Fibroblast of lung (primary cell): ENCODE results near the gene GRIN3A. TPM values are rescaled to one million over a fixed set of nuclear protein-coding genes. Genes with fewer than 3 reads are reported as not detected.

Experiments used
- DNase-seq, 2 donors: peaks; one replicate each; pipeline versions ENCODE4 v3.0.0 to v3.0.0-alpha.2; 2010; ENCODE audit warnings: low read depth in 2 of 2
- H2AFZ ChIP-seq: 2 replicates; pipeline ENCODE4 v1.5.1; 2012; ENCODE audit warnings: low read length, control low read depth, inconsistent platforms
- H3K27ac ChIP-seq: 2 replicates; pipeline ENCODE4 v1.5.1; 2011; ENCODE audit warnings: low read length, control low read depth; ENCODE audit not compliant: insufficient read depth
- H3K27me3 ChIP-seq: 2 replicates; pipeline ENCODE4 v1.5.1; 2011; ENCODE audit warnings: mild to moderate bottlenecking, low read length; ENCODE audit not compliant: control insufficient read depth, insufficient read depth
- H3K36me3 ChIP-seq: 2 replicates; pipeline ENCODE4 v1.5.1; 2011; ENCODE audit warnings: low read length; ENCODE audit not compliant: control insufficient read depth, insufficient read depth
- H3K4me1 ChIP-seq: 2 replicates; pipeline ENCODE4 v1.5.1; 2011; ENCODE audit warnings: low read length; ENCODE audit not compliant: control insufficient read depth, insufficient read depth; ENCODE audit errors: extremely low read depth
- H3K4me2 ChIP-seq: 2 replicates; pipeline ENCODE4 v1.5.1; 2011; ENCODE audit warnings: low read length, control low read depth; ENCODE audit not compliant: insufficient read depth; ENCODE audit errors: extremely low read depth
- H3K4me3 ChIP-seq, 4 experiments: fragments of 200-600 bp in 1 of 4; sonication (generic) in 1 of 4; replicated peaks in 1 of 4; 2 replicates each; pipeline ENCODE4 v1.5.1; 2011 to 2016; ENCODE audit warnings: low read length in 4 of 4, low read depth in 3 of 4, mild to moderate bottlenecking in 3 of 4, control low read depth in 2 of 4, inconsistent platforms in 1 of 4, mixed read lengths in 1 of 4; ENCODE audit not compliant: insufficient read depth in 1 of 4; ENCODE audit errors: control extremely low read depth in 1 of 4
- H3K79me2 ChIP-seq: 2 replicates; pipeline ENCODE4 v1.5.1; 2012; ENCODE audit warnings: mild to moderate bottlenecking, low read length, inconsistent platforms; ENCODE audit not compliant: control insufficient read depth, insufficient read depth
- H3K9ac ChIP-seq: 2 replicates; pipeline ENCODE4 v1.5.1; 2011; ENCODE audit warnings: mild to moderate bottlenecking, low read length, control low read depth; ENCODE audit not compliant: insufficient read depth
- H3K9me3 ChIP-seq: 2 replicates; pipeline ENCODE4 v1.5.1; 2012; ENCODE audit warnings: low read depth, low read length; ENCODE audit not compliant: control insufficient read depth, insufficient read depth
- H4K20me1 ChIP-seq: 2 replicates; pipeline ENCODE4 v1.5.1; 2011; ENCODE audit warnings: low read length; ENCODE audit not compliant: control insufficient read depth, insufficient read depth; ENCODE audit errors: extremely low read depth
- EZH2 ChIP-seq: IDR thresholded peaks from 2 replicates; pipeline ENCODE4 v1.5.1; 2012; ENCODE audit warnings: low read length, control low read depth, mild to moderate bottlenecking; ENCODE audit errors: missing control alignments
- polyA plus RNA-seq, 2 donors: library from polyadenylated mRNA; depleted of rRNA in 1 of 2; stranded (reverse) in 1 of 2; unstranded in 1 of 2; fragments of >200 nt; gene quantifications; 2 replicates each; pipeline ENCODE4 v1.2.1, GENCODE V29; 2011 to 2012; ENCODE audit warnings: missing spikeins in 1 of 2
- total RNA-seq: library from RNA; depleted of rRNA; stranded (reverse); fragments of >200 nt; gene quantifications from 2 replicates; pipeline ENCODE4 v1.2.1, GENCODE V29; 2014
- TF ChIP-seq, protein P1 (sequence below), 2 donors: IDR thresholded peaks in 1 of 2; conservative IDR thresholded peaks in 1 of 2; 1 replicate in 1 of 2; 2 replicates in 1 of 2; pipeline ENCODE4 v1.5.1; 2011 to 2012; ENCODE audit warnings: low read length in 2 of 2, control low read depth in 1 of 2, inconsistent platforms in 1 of 2, low read depth in 1 of 2, mild to moderate bottlenecking in 1 of 2

The GRIN3A gene
- total and polyA plus RNA-seq, 2 donors (not counting 1 experiment from before 2014, with no cell fraction given) = not detected

DNA sequence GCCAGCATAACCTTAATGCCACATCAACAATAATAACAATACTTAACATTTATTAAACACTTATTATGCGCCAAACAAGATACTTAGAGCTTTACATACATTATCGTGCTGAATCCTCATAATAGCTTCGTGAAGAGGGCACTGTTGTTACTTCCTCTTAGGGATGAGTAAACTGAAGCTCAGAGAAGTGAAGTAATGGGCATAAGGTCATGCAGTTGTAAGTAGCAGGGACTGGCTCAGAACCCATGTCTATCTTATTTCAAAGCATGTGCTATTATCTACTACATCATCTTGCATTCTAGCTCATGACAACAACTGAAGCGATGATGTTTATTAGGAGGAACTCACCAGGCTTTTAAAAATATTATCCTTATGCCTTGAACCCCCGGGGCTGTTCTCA, 108.8 kb downstream of the GRIN3A start:
- DNase-seq = no peak
- Histone ChIP-seq H3K4me1 (no peaks in the 10 kb centered on the region), H3K9me3 (no peaks in the 10 kb centered on the region), H3K79me2 (no peaks in the 10 kb centered on the region), H4K20me1 (no peaks in the 10 kb centered on the region), H3K9ac (no peak overlapping the region), H3K36me3 (no peaks in the 10 kb centered on the region), H3K27ac (no peak overlapping the region), H3K27me3 (no peaks in the 10 kb centered on the region), H2AFZ (no peak overlapping the region), H3K4me2 (no peak overlapping the region), H3K4me3 (no peak overlapping the region)
- TF ChIP-seq EZH2 = no peak
- TF ChIP-seq, protein P1, sequence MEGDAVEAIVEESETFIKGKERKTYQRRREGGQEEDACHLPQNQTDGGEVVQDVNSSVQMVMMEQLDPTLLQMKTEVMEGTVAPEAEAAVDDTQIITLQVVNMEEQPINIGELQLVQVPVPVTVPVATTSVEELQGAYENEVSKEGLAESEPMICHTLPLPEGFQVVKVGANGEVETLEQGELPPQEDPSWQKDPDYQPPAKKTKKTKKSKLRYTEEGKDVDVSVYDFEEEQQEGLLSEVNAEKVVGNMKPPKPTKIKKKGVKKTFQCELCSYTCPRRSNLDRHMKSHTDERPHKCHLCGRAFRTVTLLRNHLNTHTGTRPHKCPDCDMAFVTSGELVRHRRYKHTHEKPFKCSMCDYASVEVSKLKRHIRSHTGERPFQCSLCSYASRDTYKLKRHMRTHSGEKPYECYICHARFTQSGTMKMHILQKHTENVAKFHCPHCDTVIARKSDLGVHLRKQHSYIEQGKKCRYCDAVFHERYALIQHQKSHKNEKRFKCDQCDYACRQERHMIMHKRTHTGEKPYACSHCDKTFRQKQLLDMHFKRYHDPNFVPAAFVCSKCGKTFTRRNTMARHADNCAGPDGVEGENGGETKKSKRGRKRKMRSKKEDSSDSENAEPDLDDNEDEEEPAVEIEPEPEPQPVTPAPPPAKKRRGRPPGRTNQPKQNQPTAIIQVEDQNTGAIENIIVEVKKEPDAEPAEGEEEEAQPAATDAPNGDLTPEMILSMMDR (conservative IDR thresholded peaks at IDR 0.05 in 1 of 2, IDR thresholded peaks at IDR 0.05 in 1 of 2; ENCODE audit: low read depth in 1 of 2, low read length in 2 of 2) = no peak

DNA sequence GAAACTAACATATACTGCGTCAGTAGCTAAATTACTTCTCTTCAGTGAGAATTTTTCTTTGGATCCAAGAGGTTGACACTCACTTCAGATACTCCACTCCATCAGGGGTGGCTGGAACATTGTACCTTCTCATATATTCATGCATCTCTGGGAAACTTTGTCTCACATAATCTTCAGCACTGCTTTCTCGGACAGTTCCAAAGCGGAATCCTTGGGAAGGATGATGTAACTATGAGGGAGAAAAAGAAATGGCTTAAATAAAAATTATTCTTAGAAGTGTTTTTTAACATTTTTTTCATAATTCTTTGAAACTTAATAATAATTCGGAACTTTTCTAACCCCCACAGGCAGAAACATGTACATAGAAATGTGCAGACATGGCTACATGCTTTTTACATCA, 110.3 kb downstream of the GRIN3A start:
- Histone ChIP-seq H3K9ac (no peak overlapping the region), H3K27me3 (no peaks in the 10 kb centered on the region), H3K9me3 (no peaks in the 10 kb centered on the region), H3K79me2 (no peaks in the 10 kb centered on the region), H3K4me3 (no peak overlapping the region), H3K36me3 (no peaks in the 10 kb centered on the region), H3K4me2 (no peak overlapping the region), H4K20me1 (no peaks in the 10 kb centered on the region), H3K27ac (no peak overlapping the region), H2AFZ (no peak overlapping the region), H3K4me1 (no peaks in the 10 kb centered on the region)
- TF ChIP-seq, protein P1 (conservative IDR thresholded peaks at IDR 0.05 in 1 of 2, IDR thresholded peaks at IDR 0.05 in 1 of 2; ENCODE audit: low read depth in 1 of 2, low read length in 2 of 2) = no peak
- TF ChIP-seq EZH2 = no peak
- peak in 1 of 2 donors; percentile 8 for DNase-seq

DNA sequence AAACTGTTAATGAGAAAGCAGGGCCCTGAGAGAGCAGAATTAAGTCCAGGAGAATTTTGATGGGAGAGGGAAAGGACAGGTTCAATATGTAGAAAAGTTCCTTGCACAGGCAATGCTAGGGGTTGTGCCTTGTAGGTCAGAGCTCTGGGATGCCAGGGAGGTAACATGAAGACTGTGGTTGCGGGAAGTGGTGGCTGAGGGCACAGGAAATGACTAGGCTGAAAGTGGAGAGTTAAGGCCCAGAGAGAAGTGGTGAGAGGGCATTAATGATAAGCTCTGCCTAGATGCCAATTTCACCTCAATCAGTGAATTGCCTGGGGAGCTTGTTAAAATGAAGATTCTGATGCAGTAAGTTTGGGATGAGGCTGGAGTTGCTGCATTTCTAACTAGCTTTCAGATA, 112.2 kb downstream of the GRIN3A start:
- no peak for DNase-seq
- Histone ChIP-seq H3K9ac (no peak overlapping the region), H3K27me3 (no peaks in the 10 kb centered on the region), H3K4me3 (no peak overlapping the region), H3K27ac (no peak overlapping the region), H3K36me3 (no peaks in the 10 kb centered on the region), H3K9me3 (no peaks in the 10 kb centered on the region), H3K4me1 (no peaks in the 10 kb centered on the region), H3K4me2 (no peak overlapping the region), H2AFZ (no peak overlapping the region), H4K20me1 (no peaks in the 10 kb centered on the region), H3K79me2 (no peaks in the 10 kb centered on the region)
- TF ChIP-seq, protein P1 (conservative IDR thresholded peaks at IDR 0.05 in 1 of 2, IDR thresholded peaks at IDR 0.05 in 1 of 2; ENCODE audit: low read depth in 1 of 2, low read length in 2 of 2) = no peak
- TF ChIP-seq EZH2 = no peak
